KMS-11 (cell line): ENCODE measurements around the gene NPAS2.

ENCODE experiments used
- H2AFZ ChIP-seq: fragments of 200-600 bp; sonication (generic); 2 replicates; pipeline ENCODE4 v1.6.1; 2016; ENCODE audit warnings: antibody characterized with exemption, mixed run types, low read depth
- H3K27ac ChIP-seq: fragments of 200-600 bp; sonication (generic); 2 replicates; pipeline ENCODE4 v1.6.1; 2016; ENCODE audit warnings: mild to moderate bottlenecking, mixed run types
- H3K27me3 ChIP-seq: fragments of 200-600 bp; sonication (generic); 2 replicates; pipeline ENCODE4 v1.6.1; 2017; ENCODE audit warnings: mild to moderate bottlenecking, low read depth, mixed run types, moderate library complexity; ENCODE audit not compliant: insufficient read depth
- H3K36me3 ChIP-seq: fragments of 200-600 bp; sonication (generic); 2 replicates; pipeline ENCODE4 v1.6.1; 2017; ENCODE audit warnings: mild to moderate bottlenecking, mixed run types; ENCODE audit not compliant: insufficient read depth
- H3K4me1 ChIP-seq: fragments of 200-600 bp; sonication (generic); 2 replicates; pipeline ENCODE4 v1.6.1; 2016; ENCODE audit warnings: mild to moderate bottlenecking, low read depth, mixed run types; ENCODE audit not compliant: poor library complexity, severe bottlenecking
- H3K4me2 ChIP-seq: fragments of 200-600 bp; sonication (generic); 2 replicates; pipeline ENCODE4 v1.7.0; 2016; ENCODE audit warnings: mild to moderate bottlenecking, mixed run types
- H3K4me3 ChIP-seq: fragments of 200-600 bp; sonication (generic); IDR thresholded peaks from 2 replicates; pipeline ENCODE4 v1.6.1; 2017; ENCODE audit warnings: low read depth, low read length, mixed read lengths; ENCODE audit not compliant: insufficient read depth
- H3K79me2 ChIP-seq: fragments of 200-600 bp; sonication (generic); 2 replicates; pipeline ENCODE4 v1.6.1; 2016; ENCODE audit warnings: low read depth, mixed run types; ENCODE audit not compliant: insufficient read depth
- H3K9ac ChIP-seq: fragments of 200-600 bp; sonication (generic); 2 replicates; pipeline ENCODE4 v1.6.1; 2016; ENCODE audit warnings: mild to moderate bottlenecking, mixed run types
- H4K20me1 ChIP-seq: fragments of 200-600 bp; sonication (generic); 2 replicates; pipeline ENCODE4 v1.6.1; 2016; ENCODE audit warnings: mild to moderate bottlenecking, mixed run types; ENCODE audit not compliant: insufficient read depth
- CTCF ChIP-seq: fragments of 200-600 bp; sonication (generic); conservative IDR thresholded peaks from 2 replicates; pipeline ENCODE4 v1.6.1; 2017; ENCODE audit warnings: low read depth, mild to moderate bottlenecking, antibody characterized with exemption, low read length, moderate library complexity, mixed read lengths

NPAS2 gene

GRCh38 chr2:100884145-100884621 lies 64.2 kb downstream of the NPAS2 start:
- Histone ChIP-seq H3K4me1 (no peaks in the 10 kb centered on the region), H4K20me1 (no peaks in the 10 kb centered on the region), H3K4me3 (no peak overlapping the region), H3K79me2 (no peaks in the 10 kb centered on the region), H2AFZ (no peak overlapping the region), H3K4me2 (no peak overlapping the region), H3K27ac (no peak overlapping the region), H3K36me3 (no peaks in the 10 kb centered on the region), H3K27me3 (no peaks in the 10 kb centered on the region), H3K9ac (no peak overlapping the region)
- no peak for TF ChIP-seq CTCF

GRCh38 chr2:100886085-100886484 lies 66.1 kb downstream of the NPAS2 start:
- Histone ChIP-seq H2AFZ (no peak overlapping the region), H3K4me3 (no peak overlapping the region), H4K20me1 (no peaks in the 10 kb centered on the region), H3K27me3 (no peaks in the 10 kb centered on the region), H3K9ac (no peak overlapping the region), H3K36me3 (no peaks in the 10 kb centered on the region), H3K27ac (no peak overlapping the region), H3K79me2 (no peaks in the 10 kb centered on the region), H3K4me2 (no peak overlapping the region), H3K4me1 (no peaks in the 10 kb centered on the region)
- no peak for TF ChIP-seq CTCF

GRCh38 chr2:100887039-100887578 lies 67.2 kb downstream of the NPAS2 start:
- TF ChIP-seq CTCF = no peak
- no peaks in the 10 kb centered on the region for H3K79me2 ChIP-seq
- no peaks in the 10 kb centered on the region for H3K36me3 ChIP-seq
- no peak overlapping the region for H3K27ac ChIP-seq
- H3K4me3 ChIP-seq = no peak overlapping the region
- no peaks in the 10 kb centered on the region for H4K20me1 ChIP-seq
- no peaks in the 10 kb centered on the region for H3K27me3 ChIP-seq
- H3K4me2 ChIP-seq = no peak overlapping the region
- no peak overlapping the region for H3K9ac ChIP-seq
- H2AFZ ChIP-seq = no peak overlapping the region
- no peaks in the 10 kb centered on the region for H3K4me1 ChIP-seq

GRCh38 chr2:100887713-100888495 lies 68.0 kb downstream of the NPAS2 start:
- Histone ChIP-seq H3K4me1 (no peaks in the 10 kb centered on the region), H3K36me3 (no peaks in the 10 kb centered on the region), H3K9ac (no peak overlapping the region), H3K4me2 (no peak overlapping the region), H4K20me1 (no peaks in the 10 kb centered on the region), H3K4me3 (no peak overlapping the region), H3K27ac (no peak overlapping the region), H3K27me3 (no peaks in the 10 kb centered on the region), H3K79me2 (no peaks in the 10 kb centered on the region), H2AFZ (no peak overlapping the region)
- no peak for TF ChIP-seq CTCF
